ENCODE measurements around the gene THEM4. TPM values are rescaled to one million over a fixed set of nuclear protein-coding genes. Genes with fewer than 3 reads are reported as not detected.

THEM4 gene
- total RNA-seq, 1 donor: 9.8 TPM

DNA sequence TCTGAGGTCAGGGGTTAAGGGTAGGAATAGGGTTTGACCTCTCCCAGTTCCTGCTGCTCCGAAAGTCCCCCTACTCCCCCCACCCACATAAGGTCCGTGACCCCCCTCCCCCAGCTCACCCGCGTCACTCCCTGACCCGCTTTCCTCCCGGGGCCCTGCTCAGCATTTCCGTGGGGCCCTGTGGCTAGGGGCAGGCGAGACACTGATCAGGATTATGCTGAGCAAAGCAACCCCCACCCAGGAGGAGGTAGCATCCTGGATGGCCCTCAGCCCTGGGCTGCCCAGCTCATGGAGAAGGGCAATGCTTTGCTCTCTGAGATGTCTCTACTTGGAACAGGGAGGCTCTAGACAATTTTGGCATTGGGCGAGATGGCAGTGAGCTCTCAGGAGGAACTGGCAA lies 81.5 kb downstream of the THEM4 start:
- Histone ChIP-seq H3K27ac (ENCODE audit: low read depth, low read length) (no peak overlapping the region), H3K4me3 (ENCODE audit: insufficient read depth, low read length) (no peak overlapping the region), H3K9me3 (ENCODE audit: low read depth, low read length) (no peaks in the 10 kb centered on the region), H3K79me2 (ENCODE audit: insufficient read depth, low read length) (no peaks in the 10 kb centered on the region), H3K36me3 (ENCODE audit: insufficient read depth, low read length) (no peaks in the 10 kb centered on the region), H4K20me1 (ENCODE audit: insufficient read depth, low read length) (no peaks in the 10 kb centered on the region), H3K4me2 (ENCODE audit: insufficient read depth, low read length) (no peak overlapping the region), H3K4me1 (ENCODE audit: insufficient read depth, low read length) (no peaks in the 10 kb centered on the region), H3K27me3 (ENCODE audit: insufficient read depth, low read length) (peaks cover 18% of the 10 kb centered on the region), H2AFZ (ENCODE audit: low read length) (no peak overlapping the region)
- peak; percentile 80 for DNase-seq (ENCODE audit: insufficient read length, low spot score, missing footprints)
- TF ChIP-seq, protein P1, sequence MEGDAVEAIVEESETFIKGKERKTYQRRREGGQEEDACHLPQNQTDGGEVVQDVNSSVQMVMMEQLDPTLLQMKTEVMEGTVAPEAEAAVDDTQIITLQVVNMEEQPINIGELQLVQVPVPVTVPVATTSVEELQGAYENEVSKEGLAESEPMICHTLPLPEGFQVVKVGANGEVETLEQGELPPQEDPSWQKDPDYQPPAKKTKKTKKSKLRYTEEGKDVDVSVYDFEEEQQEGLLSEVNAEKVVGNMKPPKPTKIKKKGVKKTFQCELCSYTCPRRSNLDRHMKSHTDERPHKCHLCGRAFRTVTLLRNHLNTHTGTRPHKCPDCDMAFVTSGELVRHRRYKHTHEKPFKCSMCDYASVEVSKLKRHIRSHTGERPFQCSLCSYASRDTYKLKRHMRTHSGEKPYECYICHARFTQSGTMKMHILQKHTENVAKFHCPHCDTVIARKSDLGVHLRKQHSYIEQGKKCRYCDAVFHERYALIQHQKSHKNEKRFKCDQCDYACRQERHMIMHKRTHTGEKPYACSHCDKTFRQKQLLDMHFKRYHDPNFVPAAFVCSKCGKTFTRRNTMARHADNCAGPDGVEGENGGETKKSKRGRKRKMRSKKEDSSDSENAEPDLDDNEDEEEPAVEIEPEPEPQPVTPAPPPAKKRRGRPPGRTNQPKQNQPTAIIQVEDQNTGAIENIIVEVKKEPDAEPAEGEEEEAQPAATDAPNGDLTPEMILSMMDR (IDR thresholded peaks at IDR 0.05; ENCODE audit: extremely low read depth, low read depth, low read length): no peak

DNA sequence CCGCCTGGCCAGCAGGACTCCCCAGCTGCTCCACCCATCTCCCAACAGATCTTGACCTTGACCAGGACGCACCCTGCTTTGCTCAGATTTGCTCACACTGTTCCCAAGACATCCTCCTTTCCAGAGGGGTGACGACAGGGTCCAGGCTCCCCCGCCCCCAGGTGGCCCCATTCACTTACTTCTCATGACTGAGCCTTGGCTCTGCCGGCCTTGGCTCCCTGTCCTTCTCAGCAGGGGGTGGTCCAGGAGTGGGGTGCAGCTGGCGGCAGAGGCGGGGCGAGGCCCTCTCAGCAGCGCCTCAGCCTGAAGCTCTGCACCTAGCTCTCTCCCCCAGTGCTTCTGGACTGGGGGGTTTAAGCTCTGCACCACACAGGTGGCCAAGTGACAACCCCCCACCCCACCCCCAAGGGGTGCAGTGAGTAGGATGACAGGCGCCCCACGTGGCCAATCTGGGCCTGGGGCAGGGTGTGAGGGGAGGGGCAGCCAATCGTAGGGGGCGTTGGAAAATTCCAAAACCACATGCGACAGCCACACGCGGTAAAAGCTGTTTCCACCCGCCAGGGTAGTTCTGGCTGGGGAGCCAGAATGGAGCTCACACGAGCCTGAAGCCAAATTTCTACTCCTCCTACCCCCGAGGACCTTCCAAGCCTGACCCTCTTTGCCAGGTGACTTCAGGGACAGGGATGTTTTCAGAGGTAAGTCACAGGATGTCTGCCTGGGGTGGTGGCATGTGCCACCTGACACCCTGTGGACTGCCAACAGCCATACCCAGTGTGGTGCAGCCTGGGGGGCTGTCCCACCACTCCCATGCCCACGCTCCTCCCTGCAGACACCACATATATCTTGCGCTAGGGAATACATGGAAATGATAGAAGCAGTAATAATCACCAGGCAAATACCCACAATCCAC lies 83.3 kb downstream of the THEM4 start:
- H3K27ac ChIP-seq (ENCODE audit: low read depth, low read length): no peak overlapping the region
- peaks cover 14% of the 10 kb centered on the region for H3K27me3 ChIP-seq (ENCODE audit: insufficient read depth, low read length)
- H3K79me2 ChIP-seq (ENCODE audit: insufficient read depth, low read length): no peaks in the 10 kb centered on the region
- H2AFZ ChIP-seq (ENCODE audit: low read length): no peak overlapping the region
- H3K4me1 ChIP-seq (ENCODE audit: insufficient read depth, low read length): no peaks in the 10 kb centered on the region
- no peak overlapping the region for H3K4me2 ChIP-seq (ENCODE audit: insufficient read depth, low read length)
- DNase-seq (ENCODE audit: insufficient read length, low spot score, missing footprints): peak; percentile 52
- no peaks in the 10 kb centered on the region for H4K20me1 ChIP-seq (ENCODE audit: insufficient read depth, low read length)
- TF ChIP-seq, protein P1 (IDR thresholded peaks at IDR 0.05; ENCODE audit: extremely low read depth, low read depth, low read length): no peak
- no peak overlapping the region for H3K4me3 ChIP-seq (ENCODE audit: insufficient read depth, low read length)
- no peaks in the 10 kb centered on the region for H3K36me3 ChIP-seq (ENCODE audit: insufficient read depth, low read length)
- H3K9me3 ChIP-seq (ENCODE audit: low read depth, low read length): no peaks in the 10 kb centered on the region

DNA sequence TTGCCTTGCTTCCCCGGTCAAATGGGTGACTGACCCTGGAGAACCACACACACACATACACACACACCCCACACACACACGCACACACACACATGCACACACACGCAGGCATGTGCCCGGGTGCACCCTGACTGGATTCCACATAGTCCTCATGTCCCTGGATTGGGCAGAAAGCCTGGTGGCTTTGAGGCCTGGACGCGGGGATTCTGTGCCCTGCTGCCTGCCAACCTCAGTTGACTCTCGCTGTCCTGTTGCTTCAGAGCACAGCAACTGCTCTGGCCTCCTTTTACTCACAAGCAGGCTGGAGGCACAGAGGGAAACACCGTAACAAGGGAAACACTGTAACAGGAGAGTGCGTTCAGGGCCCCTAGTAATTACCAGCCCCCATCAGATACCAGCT lies 84.1 kb downstream of the THEM4 start:
- Histone ChIP-seq H3K27ac (ENCODE audit: low read depth, low read length) (no peak overlapping the region), H3K36me3 (ENCODE audit: insufficient read depth, low read length) (no peaks in the 10 kb centered on the region), H3K27me3 (ENCODE audit: insufficient read depth, low read length) (peaks cover 14% of the 10 kb centered on the region), H2AFZ (ENCODE audit: low read length) (no peak overlapping the region), H3K4me3 (ENCODE audit: insufficient read depth, low read length) (no peak overlapping the region), H3K4me2 (ENCODE audit: insufficient read depth, low read length) (no peak overlapping the region), H3K4me1 (ENCODE audit: insufficient read depth, low read length) (no peaks in the 10 kb centered on the region), H3K9me3 (ENCODE audit: low read depth, low read length) (no peaks in the 10 kb centered on the region), H4K20me1 (ENCODE audit: insufficient read depth, low read length) (no peaks in the 10 kb centered on the region), H3K79me2 (ENCODE audit: insufficient read depth, low read length) (no peaks in the 10 kb centered on the region)
- peak; percentile 25 for DNase-seq (ENCODE audit: insufficient read length, low spot score, missing footprints)
- TF ChIP-seq, protein P1 (IDR thresholded peaks at IDR 0.05; ENCODE audit: extremely low read depth, low read depth, low read length): no peak

Small RNA genes within 50 kb of the gene (small RNA-seq; reads per million reads assigned to genes)
- not detected for gene RF00019

Other genes with a start within 250 kb of the THEM4 start
- not detected in 2 replicates for gene CELF3, start 192.7 kb downstream of the THEM4 start, total RNA-seq
- not detected in 2 replicates for gene RIIAD1, start 188.0 kb downstream of the THEM4 start, total RNA-seq
- 68.4 and 73.8 TPM in 2 replicates for gene MRPL9, start 146.0 kb downstream of the THEM4 start, total RNA-seq
- 1.1 and 1.2 TPM in 2 replicates for gene TDRKH, start 119.0 kb downstream of the THEM4 start, total RNA-seq
- not detected in 2 replicates for gene LINGO4, start 104.1 kb downstream of the THEM4 start, total RNA-seq
- not detected in 2 replicates for gene RORC, start 77.7 kb downstream of the THEM4 start, total RNA-seq
- gene C2CD4D, start 69.7 kb downstream of the THEM4 start, total RNA-seq: not detected in 2 replicates
- not detected in 2 replicates for gene THEM5, start 55.8 kb downstream of the THEM4 start, total RNA-seq
- 103 and 116 TPM in 2 replicates for gene S100A10, start 84.3 kb upstream of the THEM4 start, total RNA-seq
- 142 and 167 TPM in 2 replicates for gene S100A11, start 127.5 kb upstream of the THEM4 start, total RNA-seq
- gene TCHHL1, start 179.6 kb upstream of the THEM4 start, total RNA-seq: not detected in 2 replicates
- gene TCHH, start 205.9 kb upstream of the THEM4 start, total RNA-seq: not detected in 2 replicates
- 0.29 and 0.36 TPM in 2 replicates for gene RPTN, start 249.7 kb upstream of the THEM4 start, total RNA-seq

Data from osteoblast (primary cell).